Measurements from ENCODE around the gene LSP1.
"Not testable (repeated sequence)": the region's sequence is repeated elsewhere in the genome, so short reads cannot be mapped to it uniquely, and the experiment has no call there.

The LSP1 gene

DNA sequence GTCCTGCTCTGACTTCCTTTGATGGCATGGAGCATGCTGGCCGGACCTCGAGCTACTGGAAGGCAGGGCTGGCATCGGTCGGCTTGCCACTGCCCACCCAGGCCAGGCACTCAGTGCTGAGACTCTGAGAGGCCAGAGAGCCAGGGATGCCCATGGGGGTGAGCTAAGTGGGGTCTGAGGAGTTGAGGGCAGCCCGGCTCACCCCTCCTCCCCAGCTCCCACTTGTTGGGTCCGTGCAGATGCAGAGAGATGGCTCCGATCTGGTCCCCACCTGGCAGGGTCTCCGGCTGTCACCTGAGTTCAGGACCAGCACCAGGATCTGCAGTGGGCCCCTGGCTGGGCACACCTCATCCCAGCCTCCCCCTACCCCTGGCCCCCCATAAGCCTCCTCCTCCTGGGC is 13.3 kb downstream of the LSP1 start:
- DNase-seq, result no peak

DNA sequence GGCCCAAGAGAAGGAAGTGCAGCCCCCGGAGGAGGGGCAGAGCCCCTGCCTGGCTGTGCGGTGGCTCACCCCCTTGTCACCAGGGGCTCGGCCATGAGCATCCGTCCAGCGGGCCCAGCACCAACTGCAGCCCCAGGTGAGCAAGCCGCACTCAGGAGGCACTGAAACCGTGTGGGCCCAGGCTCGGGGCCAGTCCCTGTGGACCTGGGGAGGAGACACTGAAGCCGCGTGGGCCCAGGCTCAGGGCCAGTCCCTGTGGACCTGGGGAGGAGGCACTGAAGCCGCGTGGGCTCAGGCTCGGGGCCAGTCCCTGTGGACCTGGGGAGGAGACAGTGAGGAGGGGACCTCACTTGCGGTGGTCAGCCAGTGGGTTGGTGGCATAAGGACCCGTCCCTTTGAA is 13.9 kb downstream of the LSP1 start:
- no peak for DNase-seq

DNA sequence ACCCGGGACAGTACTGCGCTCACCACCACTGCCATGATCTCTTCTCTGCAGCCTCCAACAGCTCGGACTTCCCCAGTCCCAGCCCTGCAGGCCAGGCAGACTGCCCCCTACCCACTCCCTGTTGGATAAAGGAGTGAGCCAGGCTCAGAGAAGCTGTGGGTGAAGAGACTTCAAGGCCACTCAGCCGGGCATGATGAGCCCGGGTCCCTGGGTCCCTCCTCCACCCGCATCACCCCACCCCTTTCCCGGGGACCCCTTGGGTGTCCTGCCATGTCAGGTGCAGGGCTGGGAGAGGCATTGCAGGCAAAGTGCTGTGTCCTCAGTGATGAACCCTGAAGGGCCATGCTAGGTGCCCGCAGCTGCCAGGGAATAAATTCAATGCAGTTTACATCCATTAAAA is 14.5 kb downstream of the LSP1 start:
- no peak for DNase-seq

DNA sequence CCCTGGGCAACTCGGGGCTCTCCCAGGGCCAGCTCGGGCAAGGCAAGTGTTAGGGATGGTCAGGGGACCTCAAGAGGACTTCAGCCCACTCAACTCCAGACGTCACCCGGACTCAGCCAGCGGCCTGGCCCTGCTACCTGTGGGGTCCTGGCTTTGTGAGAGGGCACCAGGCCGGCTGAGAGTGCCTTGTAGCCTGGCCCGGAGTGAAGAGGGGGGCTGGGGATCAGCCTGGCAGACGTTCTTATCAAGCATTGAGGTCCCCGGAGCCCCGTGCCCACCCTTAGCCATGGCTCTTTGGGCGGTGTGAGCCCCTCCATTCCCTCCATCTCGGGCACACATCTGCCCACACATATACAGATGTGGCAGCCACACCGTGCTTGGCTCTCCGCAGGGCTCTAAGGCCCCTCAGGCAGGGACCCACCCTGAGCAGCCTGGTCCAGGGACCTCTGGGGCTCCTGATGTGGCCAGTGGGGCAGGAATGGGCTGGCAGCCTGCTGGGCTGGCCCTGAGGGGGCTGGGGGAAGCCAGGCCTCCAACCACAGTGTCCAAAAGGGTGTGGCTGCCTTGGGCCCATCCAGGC is 15.3 kb downstream of the LSP1 start:
- DNase-seq, result no peak

DNA sequence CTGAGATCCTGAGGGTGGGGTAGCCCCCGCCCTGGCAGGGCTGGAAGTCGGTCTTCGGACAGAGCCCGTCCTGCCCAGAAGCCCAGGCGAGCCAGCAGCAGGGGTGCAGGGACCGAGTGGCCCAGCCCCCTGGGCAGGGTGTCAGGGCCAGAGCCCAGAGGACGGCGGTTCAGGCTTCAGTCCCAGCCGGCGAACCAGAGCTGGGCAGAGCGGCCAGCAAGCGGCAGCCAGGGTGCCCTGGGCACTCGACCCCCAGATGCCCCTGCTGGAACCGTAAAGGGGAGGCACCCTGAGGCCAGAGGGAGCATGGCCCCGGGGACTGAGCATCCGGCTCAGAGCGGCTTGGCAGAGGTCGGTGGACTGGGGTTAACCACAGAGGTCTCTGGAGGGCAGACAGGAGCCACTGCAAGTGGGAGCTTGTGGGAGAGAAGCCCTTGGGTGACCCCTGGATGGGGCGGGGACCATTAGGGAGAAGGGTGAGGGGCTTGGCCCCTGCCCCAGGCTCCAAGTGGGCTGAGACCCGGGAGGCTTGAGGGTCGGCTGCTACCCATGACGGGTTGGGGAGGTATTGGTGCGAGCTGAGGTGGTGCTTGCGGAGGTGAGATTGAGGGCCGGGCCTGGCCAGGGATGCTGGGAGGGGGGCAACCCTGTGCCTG is 15.9 kb downstream of the LSP1 start:
- DNase-seq, result no peak

DNA sequence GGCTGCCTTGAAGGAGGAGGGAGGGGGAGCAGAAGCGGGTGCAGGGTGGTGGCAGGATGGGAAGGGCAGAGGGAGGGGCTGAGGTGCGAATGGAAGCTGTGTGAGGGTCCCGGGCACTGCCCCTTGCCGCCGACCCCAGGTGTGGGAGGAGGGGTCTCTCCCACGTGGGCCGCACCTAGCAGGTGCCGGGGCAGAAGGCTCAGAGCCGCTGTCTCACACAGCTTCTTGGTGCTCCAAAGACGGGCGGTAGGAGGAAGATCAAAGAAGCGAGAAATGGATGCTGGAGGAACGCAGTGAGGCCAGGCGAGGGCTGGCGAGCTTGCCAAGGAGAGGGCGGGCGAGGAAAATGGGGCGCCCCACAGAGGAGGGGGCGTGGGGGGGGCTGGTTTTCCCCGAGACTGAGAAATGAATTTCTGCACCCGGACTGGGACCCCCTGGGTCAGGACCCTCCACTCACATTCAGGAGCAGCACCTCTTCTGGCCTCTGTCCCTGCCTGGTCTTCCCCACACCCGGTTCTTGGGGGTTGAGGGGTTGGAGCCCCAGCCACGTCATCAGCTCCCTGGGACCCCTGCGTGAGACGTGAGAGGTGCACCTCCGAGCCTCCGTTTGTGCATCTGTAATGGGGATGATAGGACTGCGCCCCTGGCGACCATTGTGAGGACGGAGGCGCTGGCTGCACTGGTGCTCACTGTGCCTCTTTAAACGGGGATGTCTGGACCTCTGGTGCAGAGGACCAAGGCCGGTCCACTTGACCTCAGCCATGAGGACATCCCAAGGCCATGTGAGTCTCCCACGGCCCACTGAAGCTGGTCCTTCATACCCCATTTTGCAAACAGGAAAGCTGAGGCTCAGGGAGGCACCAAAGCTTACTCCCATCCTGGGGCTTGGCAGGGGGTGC is 16.8 kb downstream of the LSP1 start:
- DNase-seq, result no peak

DNA sequence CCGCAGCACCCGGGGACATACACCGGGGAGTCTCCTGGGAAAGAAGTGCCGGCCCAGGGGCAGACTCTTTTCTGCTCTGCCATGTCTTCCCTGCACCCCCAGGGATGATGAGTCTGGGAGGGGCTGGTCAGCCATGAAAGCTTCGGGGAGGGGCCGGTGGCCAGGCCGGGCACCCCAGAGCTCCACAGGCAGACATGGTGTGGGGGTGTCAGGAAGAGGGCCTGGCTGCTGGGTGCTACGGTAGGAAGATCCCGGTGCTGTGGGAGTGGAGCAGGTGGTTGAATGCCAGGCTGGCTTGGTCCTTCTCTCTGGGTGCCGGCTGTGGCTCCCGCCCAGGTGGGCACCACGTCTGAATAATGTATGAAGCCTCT is 17.4 kb downstream of the LSP1 start:
- DNase-seq, result no peak

DNA sequence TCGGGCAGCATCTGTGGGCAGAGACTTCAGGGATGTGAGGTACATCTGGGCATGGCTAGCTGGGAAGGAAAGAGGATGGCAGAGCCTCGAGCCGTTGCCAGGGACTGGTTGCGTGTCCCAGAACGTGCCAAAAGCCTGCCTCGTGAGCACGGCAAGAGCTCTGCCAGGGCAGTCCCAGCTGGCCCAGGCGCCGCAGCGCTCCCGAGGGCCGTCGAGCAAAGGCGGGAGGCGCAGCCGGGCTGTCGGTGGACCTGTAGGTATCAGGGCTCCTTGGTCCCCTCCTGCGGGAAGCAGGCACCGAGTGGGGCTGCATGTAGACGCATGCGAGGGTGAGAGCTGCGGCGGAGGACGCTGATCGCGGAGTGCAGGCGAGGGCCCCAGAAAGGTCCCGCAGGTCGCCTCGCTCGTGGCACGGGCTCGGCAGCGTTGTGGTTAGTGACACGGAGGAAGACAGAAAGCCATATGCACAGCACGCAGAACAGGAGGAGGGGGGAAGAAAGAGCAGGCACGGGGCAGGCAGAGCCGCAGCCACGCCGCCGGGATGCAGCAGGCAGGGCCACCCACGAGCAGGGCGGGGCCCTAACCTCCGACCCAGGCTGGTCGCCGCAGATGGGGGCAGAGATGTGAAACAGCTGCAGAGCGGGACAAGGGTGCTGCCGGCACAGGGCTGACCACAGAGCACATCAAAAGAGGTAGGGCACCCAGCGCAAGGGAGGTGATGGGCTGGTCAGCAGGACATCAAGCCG is 18.0 kb downstream of the LSP1 start:
- no peak for DNase-seq

DNA sequence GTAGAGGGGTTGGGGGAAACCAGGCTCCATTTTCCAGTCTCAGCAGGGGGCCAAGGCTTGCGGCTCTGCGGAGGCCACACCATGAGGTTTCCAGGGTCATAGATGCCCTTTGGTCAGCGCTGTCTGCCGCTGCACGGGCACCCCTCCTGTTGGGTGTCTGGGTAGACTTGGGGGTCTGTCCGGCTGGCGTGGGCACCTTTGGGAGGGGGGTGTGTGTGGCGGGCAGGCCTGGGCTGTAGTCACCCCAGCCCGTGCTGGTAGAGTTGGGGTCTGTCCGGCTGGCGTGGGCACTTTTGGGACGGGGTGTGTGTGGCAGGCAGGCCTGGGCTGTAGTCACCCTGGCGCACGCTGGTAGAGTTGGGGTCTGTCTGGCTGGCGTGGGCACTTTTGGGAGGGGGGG is 18.6 kb downstream of the LSP1 start:
- DNase-seq, result no peak

DNA sequence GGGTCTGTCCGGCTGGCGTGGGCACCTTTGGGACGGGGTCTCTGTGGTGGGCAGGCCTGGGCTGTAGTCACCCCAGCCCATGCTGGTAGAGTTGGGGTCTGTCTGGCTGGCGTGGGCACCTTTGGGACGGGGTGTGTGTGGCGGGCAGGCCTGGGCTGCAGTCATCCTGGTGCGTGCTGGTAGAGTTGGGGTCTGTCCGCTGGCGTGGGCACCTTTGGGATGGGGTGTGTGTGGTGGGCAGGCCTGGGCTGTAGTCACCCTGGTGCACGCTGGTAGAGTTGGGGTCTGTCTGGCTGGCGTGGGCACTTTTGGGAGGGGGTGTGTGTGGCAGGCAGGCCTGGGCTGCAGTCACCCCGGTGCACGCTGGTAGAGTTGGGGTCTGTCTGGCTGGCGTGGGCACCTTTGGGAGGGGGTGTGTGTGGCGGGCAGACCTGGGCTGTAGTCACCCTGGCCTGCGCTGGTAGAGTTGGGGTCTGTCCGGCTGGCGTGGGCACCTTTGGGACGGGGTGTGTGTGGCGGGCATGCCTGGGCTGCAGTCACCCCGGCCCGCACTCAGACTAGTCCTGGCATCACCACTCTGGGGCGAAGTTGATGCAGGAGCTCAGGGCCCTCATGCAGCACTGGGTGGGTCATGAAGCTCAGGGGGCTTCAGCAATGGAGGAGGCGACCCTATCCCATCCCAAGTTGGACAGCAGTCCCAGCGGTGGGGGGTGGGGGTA is 19.5 kb downstream of the LSP1 start:
- DNase-seq, result no peak

DNA sequence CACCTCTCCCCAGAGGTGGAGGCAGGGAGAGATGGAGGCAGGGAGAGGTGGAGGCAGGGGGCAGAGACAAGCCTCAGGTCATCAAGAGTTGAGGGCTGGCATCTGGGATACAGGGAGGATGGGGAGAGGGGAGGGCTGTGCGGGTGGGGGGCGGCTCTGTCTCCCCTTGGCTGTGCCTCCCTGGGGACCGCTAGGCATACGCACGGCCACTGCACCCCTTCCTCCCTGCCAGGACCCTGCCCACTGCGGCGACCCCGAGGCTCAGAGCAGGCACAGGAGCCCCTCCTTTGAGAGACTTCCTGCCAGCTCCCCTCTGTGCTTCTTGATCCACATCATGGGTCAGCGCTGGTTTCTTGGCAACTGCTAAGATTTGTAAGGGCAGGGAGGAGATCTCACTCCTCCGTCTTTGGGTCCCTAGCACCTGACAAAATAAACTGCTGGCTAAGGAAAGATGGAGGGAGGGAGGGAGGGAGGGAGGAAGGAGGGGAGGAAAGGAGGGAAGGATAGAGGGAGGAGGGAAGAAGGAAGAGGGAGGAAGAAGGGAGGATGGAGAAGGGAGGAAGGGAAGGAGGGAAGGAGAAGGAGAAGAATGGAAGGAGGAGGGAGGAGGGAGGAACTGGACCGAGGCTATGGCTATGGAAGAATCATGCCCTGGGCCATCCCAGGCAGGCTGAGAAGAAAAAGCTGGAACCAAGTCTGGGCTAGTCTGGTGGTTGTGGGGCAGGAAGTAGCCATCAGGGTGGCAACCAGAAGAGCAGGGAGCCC is 20.3 kb downstream of the LSP1 start:
- no peak for DNase-seq

DNA sequence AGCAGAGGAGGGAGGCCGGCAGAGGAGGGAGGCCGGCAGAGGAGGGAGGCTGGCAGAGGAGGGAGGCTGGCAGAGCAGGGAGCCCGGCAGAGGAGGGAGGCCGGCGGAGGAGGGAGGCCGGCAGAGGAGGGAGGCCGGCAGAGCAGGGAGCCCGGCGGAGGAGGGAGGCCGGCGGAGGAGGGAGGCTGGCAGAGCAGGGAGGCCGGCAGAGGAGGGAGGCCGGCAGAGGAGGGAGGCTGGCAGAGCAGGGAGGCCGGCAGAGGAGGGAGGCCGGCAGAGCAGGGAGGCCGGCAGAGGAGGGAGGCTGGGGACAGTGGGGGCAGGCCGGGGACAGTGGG is 20.9 kb downstream of the LSP1 start:
- DNase-seq, result not testable (repeated sequence)

DNA sequence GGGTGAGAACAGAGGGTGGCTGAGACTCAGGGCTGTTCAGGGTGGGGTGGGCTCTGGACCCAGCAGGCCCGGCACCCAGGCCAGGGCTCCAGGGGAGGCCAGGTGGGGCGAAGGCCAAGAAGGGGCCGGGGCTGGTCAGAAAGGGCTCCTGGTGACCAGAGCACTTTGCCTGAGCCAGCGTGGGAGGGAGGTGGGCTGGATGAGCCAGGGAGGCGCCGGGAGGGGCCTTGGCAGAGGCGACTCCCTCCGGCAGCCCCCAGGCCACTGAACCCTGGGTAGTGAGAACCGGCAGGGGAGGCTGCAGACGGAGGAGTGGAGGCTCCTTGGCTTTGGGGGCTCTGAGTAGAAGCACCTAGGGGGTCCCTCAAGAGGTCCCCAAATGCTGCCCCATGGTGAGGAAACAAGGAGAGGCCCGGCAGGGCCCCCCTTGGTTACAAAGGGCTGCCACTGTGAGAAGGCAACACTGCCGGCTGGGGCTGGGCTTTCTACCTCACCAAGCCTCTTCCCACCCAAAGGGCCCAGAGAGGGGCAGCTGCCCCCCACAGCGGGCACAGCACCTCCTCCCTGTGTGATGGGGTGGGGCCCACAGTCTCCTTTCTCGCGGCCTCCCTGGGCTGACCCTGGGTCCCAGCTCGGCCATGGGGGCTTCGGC is 21.7 kb downstream of the LSP1 start:
- DNase-seq, result not testable (repeated sequence)

DNA sequence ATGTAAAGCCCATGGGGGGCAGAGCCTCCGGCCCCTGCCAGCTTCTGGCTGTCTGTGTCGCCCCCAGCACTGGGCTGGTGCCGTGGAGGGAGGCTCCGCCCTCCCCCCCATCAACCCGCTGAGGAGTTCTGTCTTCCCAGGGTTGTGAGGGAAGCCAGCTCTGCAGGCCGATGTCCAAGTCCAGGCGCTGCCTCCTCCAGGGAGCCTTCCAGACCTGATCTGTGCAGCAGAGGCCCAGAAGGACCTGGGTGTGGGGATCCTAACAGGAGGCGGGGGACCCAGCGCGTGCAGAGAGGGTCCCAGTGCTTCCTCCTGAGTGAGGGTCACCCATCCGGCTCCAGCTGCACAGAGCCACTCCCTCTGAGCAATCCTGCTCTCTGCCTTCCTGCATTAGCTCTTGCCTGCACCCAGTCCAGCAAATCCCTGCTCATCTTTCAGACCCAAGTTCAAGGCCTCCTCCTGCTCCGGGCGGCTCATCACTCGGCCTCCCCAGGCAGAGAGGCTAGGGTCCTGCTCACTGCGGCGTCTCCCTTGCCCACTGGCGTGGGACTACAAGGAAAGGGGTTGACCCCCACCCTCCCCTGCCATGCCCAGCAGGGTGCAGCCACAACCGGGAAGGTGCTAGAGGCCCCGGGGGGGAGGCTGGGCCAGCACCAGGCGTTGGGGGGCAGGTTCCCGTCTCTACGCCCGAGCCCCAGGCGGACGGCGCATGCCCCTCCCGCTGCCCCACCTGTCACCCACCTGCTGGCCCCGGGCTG is 22.4 kb downstream of the LSP1 start:
- DNase-seq, result peak; percentile 55

DNA sequence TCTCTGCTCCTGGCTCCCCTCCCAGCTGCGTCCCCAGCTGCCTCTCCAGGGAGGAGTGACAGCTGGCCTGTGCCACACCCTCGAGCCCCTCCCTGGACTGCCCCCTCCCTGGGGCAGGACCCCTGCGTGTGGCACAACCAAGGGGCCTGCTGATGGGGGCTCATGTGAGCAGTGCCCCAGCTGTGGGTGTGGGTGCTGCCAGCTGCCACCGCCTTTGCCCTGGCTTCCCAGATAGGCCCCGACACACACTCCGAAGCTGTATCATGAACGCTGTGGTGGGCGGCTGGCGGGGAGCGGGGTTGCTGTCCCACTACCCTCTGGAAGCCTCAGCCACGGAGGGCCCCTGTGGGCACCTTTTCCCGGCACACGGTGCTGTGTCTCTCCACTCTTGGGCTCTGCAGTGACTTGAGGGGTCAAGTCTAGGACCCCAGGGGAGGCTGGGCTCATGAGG is 23.0 kb downstream of the LSP1 start:
- not testable (repeated sequence) for DNase-seq

DNA sequence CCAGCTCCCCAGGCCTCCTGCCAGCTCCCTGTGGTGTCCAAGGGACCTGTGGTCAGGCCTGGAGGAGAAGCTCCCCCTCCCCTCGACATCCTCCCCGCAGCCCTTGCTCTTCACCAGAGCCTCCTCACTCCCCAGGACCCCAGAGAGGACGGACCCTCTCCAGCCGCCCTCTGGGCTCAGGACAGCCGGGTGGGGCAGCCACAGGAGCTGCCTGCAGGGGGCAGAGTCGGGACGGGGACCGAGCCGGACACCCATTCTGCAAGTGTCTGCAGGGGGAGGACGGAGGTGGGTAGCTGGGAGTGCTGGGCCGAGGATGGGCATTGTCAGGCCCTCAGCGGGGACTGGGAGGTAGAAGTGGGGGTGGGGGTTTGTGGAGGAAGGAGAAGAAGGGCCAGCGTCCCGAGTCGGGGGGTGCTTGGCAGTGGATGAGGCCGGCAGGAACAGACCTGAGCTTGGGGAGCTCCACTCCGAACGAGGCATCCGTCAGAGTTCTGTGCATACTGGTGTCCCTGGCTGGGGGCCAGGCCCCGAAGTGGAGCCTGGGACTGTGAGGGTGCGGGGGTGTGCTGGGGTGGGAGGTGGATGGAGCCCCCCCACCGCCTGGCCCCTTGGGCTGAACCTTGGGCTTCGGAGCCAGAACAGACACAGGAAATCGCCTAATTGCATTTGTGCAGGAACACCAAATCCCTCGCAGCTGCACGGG is 23.6 kb downstream of the LSP1 start:
- DNase-seq, result no peak

DNA sequence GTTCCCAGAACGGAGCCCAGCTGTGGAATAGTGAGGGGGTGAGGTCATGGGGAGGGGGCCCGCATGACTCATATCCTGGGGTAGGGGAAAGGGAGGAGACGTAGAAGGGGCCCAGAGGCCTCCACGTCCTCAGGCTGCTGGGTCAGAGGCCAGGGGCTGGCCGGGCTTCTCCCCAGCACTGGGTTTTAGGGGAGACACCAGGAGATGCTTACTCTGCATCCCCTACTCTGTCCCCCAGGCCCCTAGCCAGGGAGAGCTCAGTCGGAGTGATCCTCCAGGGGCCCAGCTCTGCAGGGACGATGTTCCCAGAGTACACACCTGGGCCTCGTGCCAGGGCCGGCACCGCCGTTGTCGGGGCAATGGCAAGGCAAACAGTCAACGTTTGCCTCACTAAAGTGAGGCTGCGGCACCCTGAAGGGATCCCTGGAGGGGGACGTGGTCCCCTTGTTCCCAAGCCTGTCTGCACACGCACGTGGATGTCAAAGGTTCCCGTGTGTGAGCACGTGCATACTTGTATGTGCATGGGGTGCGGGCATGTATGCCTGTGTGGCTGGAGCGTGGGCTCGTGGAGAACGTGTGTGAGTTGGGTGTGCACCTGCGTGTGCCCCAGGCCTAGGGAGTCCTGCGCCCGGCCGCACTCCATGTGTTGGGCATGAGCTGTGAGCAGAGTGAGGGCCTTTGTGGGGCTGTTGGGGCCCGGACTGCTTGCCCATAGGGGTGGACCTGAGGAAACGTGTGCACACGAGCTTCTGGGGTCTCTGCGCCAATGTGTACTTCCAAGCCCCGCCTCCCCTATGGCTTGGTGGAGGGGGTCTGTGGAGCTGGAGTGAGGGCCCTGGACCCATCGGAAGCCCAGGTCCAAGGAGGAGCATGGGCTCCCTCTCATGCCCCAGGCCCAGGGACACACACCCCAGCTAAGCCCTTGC is 24.6 kb downstream of the LSP1 start:
- peak; percentile 40 for DNase-seq

DNA sequence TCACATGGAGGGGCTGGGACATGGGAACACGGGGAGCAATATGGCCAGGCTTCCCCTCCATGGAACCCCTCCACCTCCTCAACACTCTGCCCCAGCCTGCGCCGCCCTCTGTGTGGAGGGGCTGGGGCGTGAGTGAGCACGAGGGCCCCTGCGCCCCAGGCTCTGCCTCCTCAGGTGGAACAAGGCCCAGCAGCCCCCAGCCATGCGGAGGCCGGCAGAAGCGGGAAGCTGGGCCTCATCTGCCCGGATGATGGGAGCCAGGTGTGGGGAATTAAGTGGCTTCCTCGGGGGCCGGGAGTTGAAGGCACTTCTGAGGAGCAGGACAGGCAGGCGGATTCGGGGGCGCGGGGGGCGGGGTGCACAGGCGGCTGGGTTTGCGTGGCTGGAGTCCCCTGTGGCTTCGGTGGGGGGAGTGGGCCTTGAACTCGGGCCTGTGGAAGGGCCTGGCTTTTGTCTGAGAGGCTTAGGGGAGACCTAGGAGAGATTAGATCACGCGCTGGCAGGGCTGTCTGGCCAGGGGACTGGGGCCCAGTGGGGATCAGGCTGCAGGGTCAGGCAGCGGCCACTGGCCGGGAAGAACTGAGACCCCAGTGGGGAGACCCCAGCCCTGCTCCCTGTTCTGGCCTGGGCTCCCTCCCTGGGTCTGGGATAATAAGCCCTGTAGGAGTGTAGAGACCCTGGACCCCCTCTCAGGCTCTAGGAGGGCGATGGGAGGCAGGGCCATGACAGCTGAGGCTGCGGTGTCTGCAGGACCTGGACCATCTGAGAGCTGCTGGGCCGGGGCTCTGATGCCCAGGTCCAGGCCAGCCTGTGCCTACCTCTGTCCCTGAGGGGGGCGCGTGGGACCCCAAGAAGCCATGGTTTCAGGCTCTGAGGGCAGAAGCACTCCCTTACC is 25.5 kb downstream of the LSP1 start:
- DNase-seq, result no peak
